ENCODE measurements around the gene GNAI2. TPM values are rescaled to one million over a fixed set of nuclear protein-coding genes. Genes with fewer than 3 reads are reported as not detected.

Gene GNAI2
- total RNA-seq, 4 donors from 2014 or later: 69.6 to 322 (median 74.8) TPM

GRCh38 chr3:50299638-50299928, 63.6 kb downstream of the GNAI2 start:
- TF ChIP-seq POLR2AphosphoS5 (IDR thresholded peaks at IDR 0.05) (peak in 2 of 3 donors; percentile 36 to 63), EP300 (IDR thresholded peaks at IDR 0.05; ENCODE audit: low read depth) (peak; percentile 12), CTCF (IDR thresholded peaks at IDR 0.05) (no peak), POLR2A (IDR thresholded peaks at IDR 0.05) (no peak)
- in situ Hi-C loops (cut with MboI; ENCODE audit: low pct_ligation_motif_present in 1 of 4, low pct_unique_long_range_greater_than_20kb in 1 of 4, low sequenced_read_pairs in 3 of 4) (no loop called here), intact Hi-C loops (cut with DNase I; ENCODE audit: low total_unique reads) (no loop called here)
- H3K4me3 ChIP-seq: peak overlapping the region; percentile 7 to 51 (median 34)
- H3K4me1 ChIP-seq: peaks cover 15 to 35% (median 32%) of the 10 kb centered on the region in 4 donors
- no peak for DNase-seq
- no peaks in the 10 kb centered on the region for H3K27me3 ChIP-seq
- H3K36me3 ChIP-seq: no peaks in the 10 kb centered on the region
- H3K27ac ChIP-seq: peak overlapping the region; percentile 90 to 96 (median 92)
- H3K9me3 ChIP-seq: no peaks in the 10 kb centered on the region
- WGBS, 2 donors (ENCODE audit: low coverage in 1 of 2): 2% methylated on average over 12 of the region's 12 CpGs; no CpG with 5 or more reads in 1 of the 2 donors

GRCh38 chr3:50299929-50300680, 64.1 kb downstream of the GNAI2 start:
- Histone ChIP-seq H3K9me3 (no peaks in the 10 kb centered on the region), H3K27ac (peak overlapping the region; percentile 90 to 96 (median 92)), H3K4me1 (peaks cover 15 to 35% (median 32%) of the 10 kb centered on the region in 4 donors), H3K27me3 (no peaks in the 10 kb centered on the region), H3K4me3 (peak overlapping the region; percentile 7 to 51 (median 34)), H3K36me3 (no peaks in the 10 kb centered on the region)
- no peak for TF ChIP-seq EP300 (IDR thresholded peaks at IDR 0.05; ENCODE audit: low read depth)
- TF ChIP-seq CTCF (IDR thresholded peaks at IDR 0.05): no peak
- TF ChIP-seq POLR2A (IDR thresholded peaks at IDR 0.05): no peak
- intact Hi-C loops (cut with DNase I; ENCODE audit: low total_unique reads): no loop called here
- WGBS, 2 donors (ENCODE audit: low coverage in 1 of 2): 45% methylated on average over 12 of the region's 12 CpGs; no CpG with 5 or more reads in 1 of the 2 donors
- in situ Hi-C loops (cut with MboI; ENCODE audit: low pct_ligation_motif_present in 1 of 4, low pct_unique_long_range_greater_than_20kb in 1 of 4, low sequenced_read_pairs in 3 of 4): no loop called here
- DNase-seq: no peak

DNA sequence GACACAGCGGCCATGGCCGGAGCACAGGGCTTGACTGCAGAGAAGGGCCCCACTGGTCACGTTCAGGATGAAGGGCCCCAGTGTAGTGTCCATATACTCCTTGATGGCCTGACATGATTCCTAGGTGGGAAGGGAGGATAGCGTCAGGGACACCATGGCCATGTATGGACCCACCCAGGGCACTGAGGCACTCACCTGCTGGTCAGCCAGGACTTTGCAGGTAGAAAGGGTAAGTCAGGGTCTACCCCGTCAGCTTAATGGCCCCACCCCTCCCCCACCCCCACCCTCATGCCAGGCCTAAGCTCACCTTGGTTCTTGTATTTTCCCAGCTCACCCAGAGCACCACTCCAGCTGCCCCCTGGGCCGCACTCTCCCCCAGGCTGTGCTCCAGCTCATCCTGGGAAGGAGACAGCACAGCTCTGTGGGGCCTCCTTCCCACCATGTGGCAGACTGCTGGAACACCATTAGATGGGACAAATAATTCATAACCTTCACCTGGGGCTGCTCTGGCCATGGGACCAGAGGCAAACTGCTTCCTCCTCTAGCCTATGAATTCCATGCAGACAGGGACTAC, 64.8 kb downstream of the GNAI2 start:
- 88% methylated on average over 5 of the region's 6 CpGs; no CpG with 5 or more reads in 1 of the 2 donors for WGBS, 2 donors (ENCODE audit: low coverage in 1 of 2)
- intact Hi-C loops (cut with DNase I; ENCODE audit: low total_unique reads): no loop called here
- no peak for DNase-seq

More for the DNA sequence above, 64.8 kb downstream of the GNAI2 start:
- in situ Hi-C loops (cut with MboI; ENCODE audit: low pct_ligation_motif_present in 1 of 4, low pct_unique_long_range_greater_than_20kb in 1 of 4, low sequenced_read_pairs in 3 of 4): no loop called here
- Histone ChIP-seq H3K9me3 (no peaks in the 10 kb centered on the region), H3K4me1 (peaks cover 15 to 35% (median 32%) of the 10 kb centered on the region in 4 donors), H3K27me3 (no peaks in the 10 kb centered on the region), H3K27ac (peak overlapping the region; percentile 90 to 96 (median 92)), H3K36me3 (no peaks in the 10 kb centered on the region), H3K4me3 (peak overlapping the region in 2 of 4 donors; percentile 47 to 51)
- no peak for TF ChIP-seq CTCF (IDR thresholded peaks at IDR 0.05)
- TF ChIP-seq POLR2A (IDR thresholded peaks at IDR 0.05): no peak
- TF ChIP-seq EP300 (IDR thresholded peaks at IDR 0.05; ENCODE audit: low read depth): no peak
- no peak for TF ChIP-seq POLR2AphosphoS5 (IDR thresholded peaks at IDR 0.05)

All from transverse colon (tissue), 4 donors.